ENCODE data around the gene ARMS2. TPM values are rescaled to one million over a fixed set of nuclear protein-coding genes. Genes with fewer than 3 reads are reported as not detected.
A peak's percentile ranks its signal among the peaks of the same experiment; 100 is the strongest.

ARMS2 gene
- total RNA-seq, 1 donor from 2014 or later: not detected

DNA sequence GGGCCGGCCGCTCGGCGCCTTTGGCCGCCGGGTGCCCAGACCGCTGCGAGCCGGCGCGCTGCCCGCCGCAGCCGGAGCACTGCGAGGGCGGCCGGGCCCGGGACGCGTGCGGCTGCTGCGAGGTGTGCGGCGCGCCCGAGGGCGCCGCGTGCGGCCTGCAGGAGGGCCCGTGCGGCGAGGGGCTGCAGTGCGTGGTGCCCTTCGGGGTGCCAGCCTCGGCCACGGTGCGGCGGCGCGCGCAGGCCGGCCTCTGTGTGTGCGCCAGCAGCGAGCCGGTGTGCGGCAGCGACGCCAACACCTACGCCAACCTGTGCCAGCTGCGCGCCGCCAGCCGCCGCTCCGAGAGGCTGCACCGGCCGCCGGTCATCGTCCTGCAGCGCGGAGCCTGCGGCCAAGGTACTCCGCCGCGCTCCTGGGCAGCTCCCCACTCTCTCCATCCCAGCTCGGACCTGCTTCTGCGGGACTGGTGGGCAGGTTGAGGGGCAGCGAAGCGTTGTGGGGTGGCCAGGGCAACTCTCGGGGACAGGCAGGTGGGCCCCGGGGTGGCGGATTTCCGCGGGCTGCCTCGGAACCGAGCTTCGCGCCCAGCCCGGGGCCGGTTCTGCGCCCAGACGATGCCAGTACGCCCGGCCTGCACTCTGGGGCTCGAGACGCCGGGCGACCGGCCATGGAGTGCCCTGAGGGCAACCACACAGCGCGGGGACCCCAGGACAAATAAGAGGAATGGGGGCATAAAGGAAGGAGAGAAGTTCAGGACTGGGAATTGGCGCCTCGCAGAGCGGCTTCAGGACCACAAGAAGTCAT is 7.5 kb downstream of the ARMS2 start:
- H3K4me3 ChIP-seq (ENCODE audit: insufficient read depth, low read depth, low read length): peak overlapping the region; percentile 74
- H3K4me1 Mint-ChIP-seq (ENCODE audit: low read depth, unreplicated experiment): peaks cover 20% of the 10 kb centered on the region
- H3K36me3 ChIP-seq (ENCODE audit: insufficient read depth, low read length): no peaks in the 10 kb centered on the region
- TF ChIP-seq, protein P1, sequence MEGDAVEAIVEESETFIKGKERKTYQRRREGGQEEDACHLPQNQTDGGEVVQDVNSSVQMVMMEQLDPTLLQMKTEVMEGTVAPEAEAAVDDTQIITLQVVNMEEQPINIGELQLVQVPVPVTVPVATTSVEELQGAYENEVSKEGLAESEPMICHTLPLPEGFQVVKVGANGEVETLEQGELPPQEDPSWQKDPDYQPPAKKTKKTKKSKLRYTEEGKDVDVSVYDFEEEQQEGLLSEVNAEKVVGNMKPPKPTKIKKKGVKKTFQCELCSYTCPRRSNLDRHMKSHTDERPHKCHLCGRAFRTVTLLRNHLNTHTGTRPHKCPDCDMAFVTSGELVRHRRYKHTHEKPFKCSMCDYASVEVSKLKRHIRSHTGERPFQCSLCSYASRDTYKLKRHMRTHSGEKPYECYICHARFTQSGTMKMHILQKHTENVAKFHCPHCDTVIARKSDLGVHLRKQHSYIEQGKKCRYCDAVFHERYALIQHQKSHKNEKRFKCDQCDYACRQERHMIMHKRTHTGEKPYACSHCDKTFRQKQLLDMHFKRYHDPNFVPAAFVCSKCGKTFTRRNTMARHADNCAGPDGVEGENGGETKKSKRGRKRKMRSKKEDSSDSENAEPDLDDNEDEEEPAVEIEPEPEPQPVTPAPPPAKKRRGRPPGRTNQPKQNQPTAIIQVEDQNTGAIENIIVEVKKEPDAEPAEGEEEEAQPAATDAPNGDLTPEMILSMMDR (IDR thresholded peaks at IDR 0.05; ENCODE audit: insufficient read depth, low read depth, low read length): no peak
- no peak for TF ChIP-seq EZH2 (IDR thresholded peaks at IDR 0.05; ENCODE audit: insufficient read depth, low read length)
- FAIRE-seq (no peak), DNase-seq (ENCODE audit: low read depth) (no peak)
- H3K36me3 Mint-ChIP-seq (ENCODE audit: low read depth, unreplicated experiment): peaks cover 11% of the 10 kb centered on the region
- no peak overlapping the region for H3K27ac ChIP-seq (ENCODE audit: low read depth, low read length)
- no peak overlapping the region for H3K27ac Mint-ChIP-seq (ENCODE audit: unreplicated experiment)
- H4K20me1 ChIP-seq (ENCODE audit: insufficient read depth, low read length): peaks cover 40% of the 10 kb centered on the region
- peaks cover 5% of the 10 kb centered on the region for H3K27me3 ChIP-seq (ENCODE audit: insufficient read depth, low read length)
- peak overlapping the region; percentile 87 for H3K4me3 Mint-ChIP-seq (ENCODE audit: unreplicated experiment)
- no peaks in the 10 kb centered on the region for H3K9me3 Mint-ChIP-seq (ENCODE audit: unreplicated experiment)
- H3K9ac ChIP-seq (ENCODE audit: low read length): peak overlapping the region; percentile 74
- H3K4me1 ChIP-seq (ENCODE audit: insufficient read depth, low read length): peaks cover 24% of the 10 kb centered on the region
- H3K27me3 Mint-ChIP-seq (ENCODE audit: low read depth, unreplicated experiment): peaks cover 60% of the 10 kb centered on the region
- H3K79me2 ChIP-seq (ENCODE audit: insufficient read depth, low read length): peaks cover 23% of the 10 kb centered on the region
- no peaks in the 10 kb centered on the region for H3K9me3 ChIP-seq (ENCODE audit: insufficient read depth, low read depth, low read length)
- H2AFZ ChIP-seq (ENCODE audit: low read depth, low read length): peak overlapping the region; percentile 81
- H3K4me2 ChIP-seq (ENCODE audit: low read length): peak overlapping the region; percentile 94

DNA sequence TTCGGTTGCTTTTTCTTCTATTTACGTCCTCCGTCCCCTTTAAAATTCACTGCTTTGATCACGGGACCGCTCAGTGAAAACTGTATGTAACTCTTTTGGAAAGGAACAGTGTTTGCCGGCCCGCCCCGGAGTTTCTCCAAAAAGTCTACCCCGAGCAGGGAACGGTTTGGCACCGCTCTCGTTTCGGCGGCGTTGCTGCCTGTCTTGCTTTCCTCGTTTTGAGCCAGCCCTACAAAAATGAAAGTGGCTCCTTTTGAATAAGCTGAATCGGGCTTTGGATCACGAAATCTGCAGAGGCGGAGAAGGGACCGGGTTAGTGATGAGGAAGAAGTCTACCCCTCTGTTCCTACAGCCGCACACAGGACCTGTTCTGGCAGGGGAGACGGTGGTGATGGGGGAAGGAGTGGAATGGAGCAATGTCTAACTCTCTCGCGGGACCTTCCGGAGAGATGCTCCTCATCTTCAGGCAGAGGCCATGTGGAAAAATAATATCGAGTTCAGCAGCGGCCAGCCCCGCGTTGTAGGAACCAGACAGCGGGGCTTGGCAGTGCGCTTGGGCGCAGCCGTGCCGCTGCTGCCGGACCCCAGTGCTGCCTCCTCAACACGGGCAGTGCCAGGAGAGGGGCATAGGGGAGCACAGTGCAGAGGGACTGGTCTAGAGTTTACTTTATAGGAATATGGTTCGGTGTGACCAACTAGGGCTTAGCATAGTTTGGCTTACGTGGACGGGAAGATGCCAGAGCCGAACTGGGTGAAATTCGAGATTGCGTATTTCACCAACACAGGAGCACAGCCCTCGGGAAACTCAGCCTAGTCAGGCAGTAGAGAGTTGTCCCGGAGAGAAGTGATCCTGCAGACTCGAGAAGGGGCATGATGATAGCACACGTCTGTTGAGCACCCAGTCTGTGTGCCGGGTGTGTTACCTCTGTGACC is 8.3 kb downstream of the ARMS2 start:
- FAIRE-seq (no peak), DNase-seq (ENCODE audit: low read depth) (no peak)

More for the DNA sequence above, 8.3 kb downstream of the ARMS2 start:
- H3K36me3 Mint-ChIP-seq (ENCODE audit: low read depth, unreplicated experiment): peaks cover 12% of the 10 kb centered on the region
- Histone ChIP-seq H2AFZ (ENCODE audit: low read depth, low read length) (peak overlapping the region; percentile 81), H3K27me3 (ENCODE audit: insufficient read depth, low read length) (peaks cover 5% of the 10 kb centered on the region), H3K4me2 (ENCODE audit: low read length) (peak overlapping the region; percentile 94), H3K4me3 (ENCODE audit: insufficient read depth, low read depth, low read length) (peak overlapping the region; percentile 74), H3K36me3 (ENCODE audit: insufficient read depth, low read length) (no peaks in the 10 kb centered on the region), H3K27ac (ENCODE audit: low read depth, low read length) (no peak overlapping the region), H4K20me1 (ENCODE audit: insufficient read depth, low read length) (peaks cover 43% of the 10 kb centered on the region), H3K4me1 (ENCODE audit: insufficient read depth, low read length) (peaks cover 24% of the 10 kb centered on the region), H3K9ac (ENCODE audit: low read length) (peak overlapping the region; percentile 74), H3K9me3 (ENCODE audit: insufficient read depth, low read depth, low read length) (no peaks in the 10 kb centered on the region), H3K79me2 (ENCODE audit: insufficient read depth, low read length) (peaks cover 23% of the 10 kb centered on the region)
- no peak for TF ChIP-seq EZH2 (IDR thresholded peaks at IDR 0.05; ENCODE audit: insufficient read depth, low read length)
- no peak overlapping the region for H3K27ac Mint-ChIP-seq (ENCODE audit: unreplicated experiment)
- peaks cover 20% of the 10 kb centered on the region for H3K4me1 Mint-ChIP-seq (ENCODE audit: low read depth, unreplicated experiment)
- no peaks in the 10 kb centered on the region for H3K9me3 Mint-ChIP-seq (ENCODE audit: unreplicated experiment)
- peaks cover 52% of the 10 kb centered on the region for H3K27me3 Mint-ChIP-seq (ENCODE audit: low read depth, unreplicated experiment)
- peak overlapping the region; percentile 87 for H3K4me3 Mint-ChIP-seq (ENCODE audit: unreplicated experiment)
